Measurements from ENCODE around the gene ZSCAN31.

DNA sequence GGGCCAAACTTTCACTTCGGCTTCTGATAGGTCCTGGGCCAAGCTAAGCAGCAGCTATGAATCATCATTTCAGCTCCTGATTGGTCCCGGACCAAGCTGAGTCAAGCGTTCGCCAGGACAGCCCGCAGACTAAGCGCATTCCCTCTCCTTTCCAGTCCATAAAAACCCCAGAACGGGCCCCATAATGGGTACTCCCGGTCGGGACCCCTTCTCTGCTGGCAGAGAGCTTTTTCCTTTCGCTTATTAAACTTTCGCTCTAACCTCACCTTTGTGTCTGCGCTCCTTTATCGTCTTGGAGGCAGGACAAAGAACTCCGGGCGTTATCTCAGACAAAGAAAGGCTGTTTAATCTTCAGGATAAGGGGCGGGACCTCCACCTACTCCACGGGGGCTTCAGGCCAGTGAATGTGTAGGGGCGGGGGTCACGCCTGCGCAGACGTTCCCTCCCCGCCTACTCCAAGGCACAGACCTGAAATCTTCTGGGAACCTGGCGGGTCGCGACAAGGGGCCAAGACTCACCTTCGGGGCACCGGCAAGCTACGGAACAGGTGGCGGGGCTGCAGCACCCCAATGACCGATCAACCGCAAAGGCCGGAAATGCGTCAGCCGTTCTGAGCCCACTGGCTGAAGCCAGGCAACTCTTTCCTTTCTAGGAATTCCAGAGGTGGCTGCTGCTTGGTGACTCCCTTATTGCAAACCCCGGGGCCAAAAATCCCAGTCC, at the start of gene ZSCAN31:
- peak; percentile 97 for TF ChIP-seq POLR2AphosphoS5 (IDR thresholded peaks at IDR 0.05; ENCODE audit: low read depth)
- TF ChIP-seq, protein P1, sequence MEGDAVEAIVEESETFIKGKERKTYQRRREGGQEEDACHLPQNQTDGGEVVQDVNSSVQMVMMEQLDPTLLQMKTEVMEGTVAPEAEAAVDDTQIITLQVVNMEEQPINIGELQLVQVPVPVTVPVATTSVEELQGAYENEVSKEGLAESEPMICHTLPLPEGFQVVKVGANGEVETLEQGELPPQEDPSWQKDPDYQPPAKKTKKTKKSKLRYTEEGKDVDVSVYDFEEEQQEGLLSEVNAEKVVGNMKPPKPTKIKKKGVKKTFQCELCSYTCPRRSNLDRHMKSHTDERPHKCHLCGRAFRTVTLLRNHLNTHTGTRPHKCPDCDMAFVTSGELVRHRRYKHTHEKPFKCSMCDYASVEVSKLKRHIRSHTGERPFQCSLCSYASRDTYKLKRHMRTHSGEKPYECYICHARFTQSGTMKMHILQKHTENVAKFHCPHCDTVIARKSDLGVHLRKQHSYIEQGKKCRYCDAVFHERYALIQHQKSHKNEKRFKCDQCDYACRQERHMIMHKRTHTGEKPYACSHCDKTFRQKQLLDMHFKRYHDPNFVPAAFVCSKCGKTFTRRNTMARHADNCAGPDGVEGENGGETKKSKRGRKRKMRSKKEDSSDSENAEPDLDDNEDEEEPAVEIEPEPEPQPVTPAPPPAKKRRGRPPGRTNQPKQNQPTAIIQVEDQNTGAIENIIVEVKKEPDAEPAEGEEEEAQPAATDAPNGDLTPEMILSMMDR (IDR thresholded peaks at IDR 0.05; ENCODE audit: insufficient read depth, low read length), result no peak
- peak; percentile 29 for TF ChIP-seq REST (IDR thresholded peaks at IDR 0.05; ENCODE audit: insufficient replicate concordance, low read depth)

Data from HL-60 (cell line).